ENCODE data around the gene UBE2D2. TPM values are rescaled to one million over a fixed set of nuclear protein-coding genes. Genes with fewer than 3 reads are reported as not detected.
"Not testable (repeated sequence)": the region's sequence is repeated elsewhere in the genome, so short reads cannot be mapped to it uniquely, and the experiment has no call there.

Gene UBE2D2
- total RNA-seq, result 100 to 1,000 TPM in 4 of 7 donors, 10 to 100 TPM in 3; 66.8 to 144 (median 117) TPM
- polyA plus RNA-seq, result 100 to 1,000 TPM in 1 of 2 donors, 10 to 100 TPM in 1; 79.7 to 230 TPM
- long read RNA-seq, donor 1, transcript UBE2D2-202 (7 exons, 2,702 nt), result major isoform, 131 of 156 reads
- long read RNA-seq, donor 1, partial matches to known transcripts, result 5 of 156 reads
- long read RNA-seq, donor 1, other reads (novel, unspliced or antisense), result 18 of 156 reads
- long read RNA-seq, donor 2, transcript UBE2D2-202 (7 exons, 2,702 nt), result major isoform, 75 of 212 reads
- long read RNA-seq, donor 2, partial matches to known transcripts, result 127 of 212 reads
- long read RNA-seq, donor 2, other reads (novel, unspliced or antisense), result 9 of 212 reads
- long read RNA-seq, donor 3, transcript UBE2D2-202 (7 exons, 2,702 nt), result major isoform, 171 of 226 reads
- long read RNA-seq, donor 3, transcript UBE2D2-208 (7 exons, 656 nt), result minor isoform, 7 of 226 reads
- long read RNA-seq, donor 3, partial matches to known transcripts, result 2 of 226 reads
- long read RNA-seq, donor 3, other reads (novel, unspliced or antisense), result 44 of 226 reads

- Histone ChIP-seq H3K9me3 (no peaks in the 10 kb centered on the region), H3K27me3 (no peaks in the 10 kb centered on the region), H3K4me1 (ENCODE audit: insufficient read depth) (peaks cover 10% of the 10 kb centered on the region), H3K4me3 (peak within 1 kb of the TSS; percentile 94), H3K27ac (peak within 1 kb of the TSS; percentile 71 to 87), H3K36me3 (no peaks in the 10 kb centered on the region)
- DNase-seq, result peak; percentile 97 to 99 (median 98)
- TF ChIP-seq POLR2A (IDR thresholded peaks at IDR 0.05), result peak; percentile 57
- no peak for TF ChIP-seq CTCF (IDR thresholded peaks at IDR 0.05)
- intact Hi-C loops (cut with DNase I), result no loop called here
- 0% methylated on average over 57 to 89 of the region's 89 CpGs for WGBS, 3 donors
Observed at GRCh38 chr5:139560752-139561654, at the start of gene UBE2D2. Gene UBE2D2, plus strand, starts transcription at chr5:139561339. Its CDS starts 453 bp downstream, at chr5:139561792.

DNA sequence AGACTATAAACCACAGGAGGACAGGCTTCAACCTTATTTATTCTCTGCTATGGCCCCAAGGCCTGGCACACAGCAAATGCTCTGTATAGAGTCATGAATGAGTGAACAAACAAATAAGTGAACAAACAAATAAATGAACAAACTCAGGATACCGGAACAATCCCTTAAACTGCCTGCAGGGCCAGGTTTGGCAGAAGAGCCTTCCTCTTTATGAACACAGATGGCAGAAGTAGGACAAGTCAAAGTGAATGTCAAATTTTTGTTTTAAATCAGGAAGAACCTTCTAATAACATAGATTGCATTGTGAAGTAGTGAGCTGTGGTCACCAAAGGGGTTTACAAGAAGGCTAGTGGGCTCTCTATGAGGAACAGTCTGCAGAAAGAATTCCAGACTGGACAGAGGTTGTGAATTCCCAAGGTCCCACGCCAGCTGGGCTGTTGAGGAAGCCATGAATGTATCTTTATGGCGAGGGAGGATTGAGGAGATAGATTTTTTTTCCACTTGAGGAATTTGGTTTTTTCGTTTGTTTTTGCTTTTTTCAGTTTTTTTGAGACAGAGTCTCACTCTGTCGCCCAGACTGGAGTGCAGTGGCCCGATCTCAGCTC lies 48.3 kb upstream of the UBE2D2 start:
- no peak for DNase-seq
- TF ChIP-seq CTCF (IDR thresholded peaks at IDR 0.05), result no peak
- TF ChIP-seq EP300 (IDR thresholded peaks at IDR 0.05), result no peak
- no peak for TF ChIP-seq POLR2A (IDR thresholded peaks at IDR 0.05)
- Histone ChIP-seq H3K27ac (no peak overlapping the region), H3K4me1 (ENCODE audit: insufficient read depth) (peaks cover 3% of the 10 kb centered on the region), H3K27me3 (no peaks in the 10 kb centered on the region), H3K4me3 (no peak overlapping the region), H3K9me3 (no peaks in the 10 kb centered on the region), H3K36me3 (no peaks in the 10 kb centered on the region)
- WGBS, 3 donors, result 45 to 54% (median 49%) methylated on average over 6 of the region's 6 CpGs
- intact Hi-C loops (cut with DNase I), result loop anchor here in 2 of 4 donors (1.0 to 10.0 kb wide), 2 partner anchors 68 to 91 kb away; no protein-coding TSS in a partner anchor

- peak in 1 of 3 donors; percentile 30 for TF ChIP-seq CTCF (IDR thresholded peaks at IDR 0.05)
- not testable (repeated sequence) for H3K9me3 ChIP-seq; H3K4me1 ChIP-seq (ENCODE audit: insufficient read depth); H3K27ac ChIP-seq; H3K27me3 ChIP-seq; H3K36me3 ChIP-seq; H3K4me3 ChIP-seq
- 78 to 83% (median 82%) methylated on average over 5 of the region's 5 CpGs for WGBS, 3 donors
- peak; percentile 36 to 62 (median 55) for DNase-seq
- intact Hi-C loops (cut with DNase I), result loop anchor here in 2 of 4 donors (1.0 to 10.0 kb wide), 2 partner anchors 69 to 91 kb away; no protein-coding TSS in a partner anchor
Observed at GRCh38 chr5:139513434-139513833, 47.7 kb upstream of the UBE2D2 start.

Measured in ovary (tissue), 10 donors.